Occipital lobe (tissue), 2 donors: Measurements from ENCODE around the gene CENPU. TPM values are rescaled to one million over a fixed set of nuclear protein-coding genes. Genes with fewer than 3 reads are reported as not detected.

Experiments
- DNase-seq: peaks from one replicate; lab custom pipeline; 2025; lab: John Stamatoyannopoulos, UW
- total RNA-seq: library from RNA; depleted of rRNA; stranded (reverse); fragments of >200 nt; gene quantifications from one replicate; pipeline ENCODE4 v1.2.3, GENCODE V29; 2014

CENPU gene
- total RNA-seq, 1 donor from 2014 or later, result 3.6 TPM

DNA sequence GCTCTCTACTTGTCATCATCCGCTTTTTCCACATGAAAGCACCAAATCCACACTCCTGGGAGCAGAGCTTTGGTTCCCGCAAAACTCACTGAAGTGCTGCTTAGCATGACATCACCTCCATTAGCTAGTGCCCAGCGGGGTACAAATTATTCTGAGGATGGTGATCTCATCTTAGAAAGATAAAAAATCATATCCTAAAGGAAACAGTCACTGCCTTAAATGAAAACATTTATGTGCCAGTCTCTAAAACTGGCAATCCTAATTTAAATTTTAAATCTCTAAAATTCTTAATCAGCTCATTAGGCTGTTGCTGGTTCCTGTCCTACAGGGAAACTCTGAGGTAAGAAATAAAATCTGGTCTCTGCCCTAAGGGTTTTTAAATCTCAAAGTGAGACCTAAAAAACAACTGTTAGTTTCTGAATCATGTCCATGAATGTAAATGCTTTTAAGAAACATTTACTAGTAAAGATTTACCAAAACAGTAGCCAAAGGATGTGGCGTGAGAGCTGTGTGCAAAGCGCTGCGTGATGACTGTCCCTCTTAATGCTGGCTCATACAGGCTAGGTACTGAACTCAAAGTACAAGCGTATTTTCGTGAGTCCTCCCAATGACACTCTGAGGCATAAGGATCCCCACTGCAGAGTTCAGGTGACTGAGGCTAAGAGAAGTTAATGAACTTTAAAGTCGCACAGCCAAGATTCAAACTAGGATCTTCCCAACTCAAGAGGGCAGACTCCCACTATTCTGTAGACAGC lies 89.2 kb downstream of the CENPU start:
- no peak for DNase-seq

Other genes starting within 250 kb of the CENPU start
- 60.5 TPM for gene CASP3, start 84.6 kb downstream of the CENPU start, total RNA-seq
- 43.8 TPM for gene PRIMPOL, start 84.4 kb downstream of the CENPU start, total RNA-seq
- gene ACSL1, start 91.9 kb upstream of the CENPU start, total RNA-seq, result 31.4 TPM